Natural killer cell (primary cell): ENCODE measurements around the gene WNK4. TPM values are rescaled to one million over a fixed set of nuclear protein-coding genes. Genes with fewer than 3 reads are reported as not detected.

ENCODE experiments used
- ATAC-seq, 3 donors: fragments of 150-1000 bp in 2 of 3; fragments of 200-7000 bp in 1 of 3; cut with Tn5 transposase; 1 replicate in 1 of 3; 2 replicates in 2 of 3; pipeline ENCODE4 v1.10.0; 2021; ENCODE audit warnings: mild to moderate bottlenecking in 2 of 3, moderate library complexity in 2 of 3
- DNase-seq, 2 donors: peaks; one replicate each; pipeline versions ENCODE4 v3.0.0 to v3.0.0-alpha.2; 2013 to 2021; ENCODE audit warnings: mixed read lengths in 1 of 2
- H3K27ac ChIP-seq: one replicate; pipeline ENCODE4 v1.5.1; 2013; ENCODE audit warnings: mild to moderate bottlenecking, low read length
- H3K27me3 ChIP-seq: one replicate; pipeline ENCODE4 v1.6.1; 2013; ENCODE audit warnings: low read length; ENCODE audit not compliant: control insufficient read depth, insufficient read depth
- H3K36me3 ChIP-seq: one replicate; pipeline ENCODE4 v1.6.1; 2013; ENCODE audit warnings: low read length; ENCODE audit not compliant: control insufficient read depth, insufficient read depth
- H3K4me1 ChIP-seq: one replicate; pipeline ENCODE4 v1.6.1; 2013; ENCODE audit warnings: low read length; ENCODE audit not compliant: control insufficient read depth, insufficient read depth
- H3K4me3 ChIP-seq: one replicate; pipeline ENCODE4 v1.5.1; 2013; ENCODE audit warnings: low read length
- H3K9me3 ChIP-seq: one replicate; pipeline ENCODE4 v1.6.1; 2013; ENCODE audit warnings: low read length; ENCODE audit not compliant: control insufficient read depth, insufficient read depth
- H3K27ac Mint-ChIP-seq, 2 donors: one replicate each; pipeline ENCODE4 v1.8.0; 2022; ENCODE audit warnings: mild to moderate bottlenecking in 2 of 2, mixed read lengths in 2 of 2, moderate library complexity in 1 of 2
- H3K27me3 Mint-ChIP-seq, 2 donors: one replicate each; pipeline ENCODE4 v1.8.0; 2022; ENCODE audit warnings: low read depth in 2 of 2, mixed read lengths in 2 of 2
- H3K36me3 Mint-ChIP-seq: one replicate; pipeline ENCODE4 v1.8.0; 2022; ENCODE audit warnings: mixed read lengths
- H3K4me1 Mint-ChIP-seq, 2 donors: one replicate each; pipeline ENCODE4 v1.8.0; 2022; ENCODE audit warnings: mixed read lengths in 2 of 2
- H3K4me3 Mint-ChIP-seq: one replicate; pipeline ENCODE4 v1.8.0; 2022; ENCODE audit warnings: mild to moderate bottlenecking, moderate library complexity, mixed read lengths
- H3K9me3 Mint-ChIP-seq, 2 donors: one replicate each; pipeline ENCODE4 v1.8.0; 2022; ENCODE audit warnings: mixed read lengths in 2 of 2
- WGBS: methylation state at CpG from one replicate; pipeline ENCODE4 v1.1.7; 2013; ENCODE audit warnings: missing lambda C conversion rate; ENCODE audit not compliant: insufficient coverage; 5-methylcytosine and 5-hydroxymethylcytosine counted together
- intact Hi-C: fragments of 100-400 bp; cut with micrococcal nuclease; formaldehyde crosslinking; loops from one replicate; pipeline ENCODE4 v1.14.2; 2022
- total RNA-seq, 4 donors: library from RNA; stranded (reverse); fragments of 120-200 nt in 1 of 4; gene quantifications; one replicate each; pipeline versions ENCODE4 v1.2.3 to v1.2.4, GENCODE V29; 2013 to 2022
- TF ChIP-seq, protein P1 (sequence below): fragments of 200-600 bp; IDR thresholded peaks from one replicate; pipeline ENCODE4 v1.8.0; 2022; ENCODE audit warnings: antibody characterized with exemption

Gene WNK4
- total RNA-seq, 3 donors from 2014 or later (not counting 1 experiment from before 2014, with no cell fraction given): 0.09 to 0.13 TPM; not detected in 1

GRCh38 chr17:42780851-42781638, 635 bp downstream of the WNK4 start:
- intact Hi-C loops: no loop called here
- no peaks in the 10 kb centered on the region for H3K9me3 Mint-ChIP-seq
- H3K4me3 Mint-ChIP-seq: no peak overlapping the region
- H3K9me3 ChIP-seq: no peaks in the 10 kb centered on the region
- H3K4me3 ChIP-seq: no peak overlapping the region
- WGBS: 10% methylated on average over 39 of the region's 39 CpGs
- TF ChIP-seq, protein P1, sequence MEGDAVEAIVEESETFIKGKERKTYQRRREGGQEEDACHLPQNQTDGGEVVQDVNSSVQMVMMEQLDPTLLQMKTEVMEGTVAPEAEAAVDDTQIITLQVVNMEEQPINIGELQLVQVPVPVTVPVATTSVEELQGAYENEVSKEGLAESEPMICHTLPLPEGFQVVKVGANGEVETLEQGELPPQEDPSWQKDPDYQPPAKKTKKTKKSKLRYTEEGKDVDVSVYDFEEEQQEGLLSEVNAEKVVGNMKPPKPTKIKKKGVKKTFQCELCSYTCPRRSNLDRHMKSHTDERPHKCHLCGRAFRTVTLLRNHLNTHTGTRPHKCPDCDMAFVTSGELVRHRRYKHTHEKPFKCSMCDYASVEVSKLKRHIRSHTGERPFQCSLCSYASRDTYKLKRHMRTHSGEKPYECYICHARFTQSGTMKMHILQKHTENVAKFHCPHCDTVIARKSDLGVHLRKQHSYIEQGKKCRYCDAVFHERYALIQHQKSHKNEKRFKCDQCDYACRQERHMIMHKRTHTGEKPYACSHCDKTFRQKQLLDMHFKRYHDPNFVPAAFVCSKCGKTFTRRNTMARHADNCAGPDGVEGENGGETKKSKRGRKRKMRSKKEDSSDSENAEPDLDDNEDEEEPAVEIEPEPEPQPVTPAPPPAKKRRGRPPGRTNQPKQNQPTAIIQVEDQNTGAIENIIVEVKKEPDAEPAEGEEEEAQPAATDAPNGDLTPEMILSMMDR: no peak
- no peaks in the 10 kb centered on the region for H3K36me3 Mint-ChIP-seq
- peaks cover 23% of the 10 kb centered on the region for H3K36me3 ChIP-seq
- DNase-seq (no peak), ATAC-seq (peak in 1 of 3 donors; percentile 12)
- H3K27me3 ChIP-seq: peaks cover 29% of the 10 kb centered on the region
- H3K27ac Mint-ChIP-seq: no peak overlapping the region
- H3K4me1 Mint-ChIP-seq: peaks cover 0 to 18% of the 10 kb centered on the region in 2 donors
- H3K4me1 ChIP-seq: peaks cover 8% of the 10 kb centered on the region
- no peak overlapping the region for H3K27ac ChIP-seq
- peaks cover 27 to 39% of the 10 kb centered on the region in 2 donors for H3K27me3 Mint-ChIP-seq

DNA sequence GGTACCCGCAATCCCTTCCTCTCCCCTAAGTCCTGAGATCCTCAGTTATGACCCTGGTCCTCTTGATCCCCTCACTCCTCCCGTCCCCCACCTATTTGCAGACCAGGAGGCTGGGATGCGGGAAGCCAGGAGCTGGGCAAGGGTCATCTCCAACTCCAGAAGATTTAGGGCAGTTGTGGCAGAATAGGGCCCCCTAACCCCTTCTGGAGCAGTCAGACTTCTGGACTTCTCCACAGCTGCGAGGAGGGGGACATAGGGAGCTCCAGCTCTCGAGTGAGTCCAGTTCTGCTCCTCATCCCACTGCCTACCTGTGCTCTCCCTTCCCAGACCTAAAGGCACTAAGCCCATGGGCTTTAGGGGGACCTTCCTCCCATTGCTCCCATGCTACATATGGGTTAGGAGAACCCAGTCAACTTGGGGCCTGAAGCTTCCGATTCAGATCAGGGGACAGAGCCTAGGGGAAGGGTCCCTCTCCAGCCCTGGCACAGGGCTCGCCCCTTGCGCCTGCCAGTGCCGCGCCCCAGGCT, 1.3 kb downstream of the WNK4 start:
- peaks cover 8% of the 10 kb centered on the region for H3K4me1 ChIP-seq
- DNase-seq (no peak), ATAC-seq (no peak)
- Mint-ChIP-seq H3K9me3 (no peaks in the 10 kb centered on the region), H3K4me1 (peaks cover 0 to 18% of the 10 kb centered on the region in 2 donors), H3K27ac (no peak overlapping the region), H3K4me3 (no peak overlapping the region), H3K36me3 (no peaks in the 10 kb centered on the region), H3K27me3 (peaks cover 32 to 41% of the 10 kb centered on the region in 2 donors)
- H3K9me3 ChIP-seq: no peaks in the 10 kb centered on the region
- peaks cover 33% of the 10 kb centered on the region for H3K27me3 ChIP-seq
- WGBS: 39% methylated on average over 10 of the region's 10 CpGs
- intact Hi-C loops: no loop called here
- H3K27ac ChIP-seq: no peak overlapping the region
- TF ChIP-seq, protein P1: no peak
- H3K36me3 ChIP-seq: peaks cover 22% of the 10 kb centered on the region
- no peak overlapping the region for H3K4me3 ChIP-seq

GRCh38 chr17:42782166-42783061, 2.0 kb downstream of the WNK4 start:
- 21% methylated on average over 24 of the region's 29 CpGs for WGBS
- no peak for DNase-seq
- no peak for ATAC-seq
- peaks cover 8% of the 10 kb centered on the region for H3K4me1 ChIP-seq
- Mint-ChIP-seq H3K36me3 (no peaks in the 10 kb centered on the region), H3K9me3 (no peaks in the 10 kb centered on the region), H3K4me3 (no peak overlapping the region), H3K4me1 (peaks cover 0 to 18% of the 10 kb centered on the region in 2 donors), H3K27ac (no peak overlapping the region), H3K27me3 (peaks cover 39 to 46% of the 10 kb centered on the region in 2 donors)
- no peak overlapping the region for H3K27ac ChIP-seq
- no peaks in the 10 kb centered on the region for H3K9me3 ChIP-seq
- H3K4me3 ChIP-seq: no peak overlapping the region
- TF ChIP-seq, protein P1: no peak
- intact Hi-C loops: no loop called here
- H3K36me3 ChIP-seq: peaks cover 20% of the 10 kb centered on the region
- H3K27me3 ChIP-seq: peaks cover 34% of the 10 kb centered on the region
